ENCODE data around the gene NOTCH2. TPM values are rescaled to one million over a fixed set of nuclear protein-coding genes. Genes with fewer than 3 reads are reported as not detected.

NOTCH2 gene
- polyA plus RNA-seq, 1 donor (not counting 4 experiments of a cell fraction or from before 2014, with no cell fraction given) = 22.5 TPM

DNA sequence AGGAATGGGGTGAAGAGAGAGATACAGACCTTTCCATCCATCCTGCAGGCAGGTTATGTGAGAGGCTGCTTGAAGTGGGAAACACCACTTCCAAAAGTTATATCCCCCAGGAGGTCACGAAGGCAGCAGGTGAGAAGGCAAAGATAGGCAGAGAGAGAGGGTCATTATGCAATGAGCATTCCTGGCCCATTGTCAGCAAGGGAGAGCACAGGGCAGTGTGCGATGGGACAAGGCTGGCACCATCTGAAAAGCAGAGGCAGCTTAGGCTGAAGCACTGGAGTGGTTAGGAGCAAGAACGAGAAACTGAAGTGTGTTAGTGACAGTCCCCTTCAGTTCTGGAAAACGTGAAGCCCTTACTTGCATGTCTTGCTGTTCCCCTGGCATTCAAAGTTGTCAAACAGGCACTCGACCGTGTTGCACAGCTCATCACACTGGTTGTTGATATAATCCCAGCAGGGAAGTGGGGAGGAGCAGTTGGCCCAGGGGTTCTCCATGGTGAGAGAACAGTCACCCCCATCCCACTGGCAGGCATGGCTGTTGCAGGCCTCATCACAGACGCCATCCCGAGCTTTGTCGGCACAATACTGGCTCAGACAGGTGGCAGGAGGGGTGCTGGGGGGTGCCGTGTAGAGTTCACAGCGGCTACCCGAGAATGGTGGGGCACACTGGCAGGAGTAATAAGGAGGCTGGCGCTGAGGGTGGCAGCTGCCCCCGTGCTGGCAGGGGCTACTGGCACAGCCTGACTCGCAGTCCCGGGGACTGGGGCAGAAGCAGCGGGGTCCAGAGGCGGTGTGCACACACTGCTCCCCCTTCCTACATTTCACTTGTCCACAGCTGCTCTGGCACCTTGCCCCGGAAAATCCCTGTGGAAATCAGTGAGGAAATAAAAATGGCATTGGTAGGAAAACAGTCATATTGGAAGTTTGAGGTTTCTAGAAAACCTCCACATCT is 144.2 kb downstream of the NOTCH2 start:
- dilution Hi-C loops (cut with MboI; ENCODE audit: extremely low pct_ligation_motif_present, low sequenced_read_pairs) = no loop called here
- Histone ChIP-seq H2AFZ (ENCODE audit: control insufficient read depth, low read length) (no peak overlapping the region), H3K27ac (ENCODE audit: control insufficient read depth, insufficient read depth, low read length) (no peak overlapping the region), H3K79me2 (ENCODE audit: control insufficient read depth, insufficient read depth, low read length) (no peaks in the 10 kb centered on the region), H3K4me2 (ENCODE audit: control insufficient read depth, extremely low read depth, insufficient read depth, low read depth, low read length) (no peak overlapping the region), H3K4me1 (ENCODE audit: control insufficient read depth, extremely low read depth, insufficient read depth, low read length) (no peaks in the 10 kb centered on the region), H4K20me1 (ENCODE audit: control insufficient read depth, extremely low read depth, insufficient read depth, low read length) (no peaks in the 10 kb centered on the region), H3K9ac (ENCODE audit: control insufficient read depth, extremely low read depth, insufficient read depth, low read length) (no peak overlapping the region), H3K9me1 (ENCODE audit: control insufficient read depth, extremely low read depth, insufficient read depth, low read length) (no peaks in the 10 kb centered on the region), H3K36me3 (ENCODE audit: control insufficient read depth in 2 of 2, extremely low read depth in 1 of 2, insufficient read depth in 2 of 2, low read length in 2 of 2) (peaks cover 44 to 54% of the 10 kb centered on the region in 2 experiments), H3K9me3 (ENCODE audit: control insufficient read depth, low read depth, low read length) (no peaks in the 10 kb centered on the region), H3K27me3 (ENCODE audit: control insufficient read depth, extremely low read depth, insufficient read depth, low read length) (no peaks in the 10 kb centered on the region), H3K4me3 (ENCODE audit: control insufficient read depth in 2 of 3, extremely low read depth in 1 of 3, insufficient read depth in 2 of 3, low read depth in 1 of 3, low read length in 3 of 3) (no peak overlapping the region)
- no peak for DNase-seq (ENCODE audit: low read depth, low spot score)
- no peak for FAIRE-seq
- TF ChIP-seq, protein P1, sequence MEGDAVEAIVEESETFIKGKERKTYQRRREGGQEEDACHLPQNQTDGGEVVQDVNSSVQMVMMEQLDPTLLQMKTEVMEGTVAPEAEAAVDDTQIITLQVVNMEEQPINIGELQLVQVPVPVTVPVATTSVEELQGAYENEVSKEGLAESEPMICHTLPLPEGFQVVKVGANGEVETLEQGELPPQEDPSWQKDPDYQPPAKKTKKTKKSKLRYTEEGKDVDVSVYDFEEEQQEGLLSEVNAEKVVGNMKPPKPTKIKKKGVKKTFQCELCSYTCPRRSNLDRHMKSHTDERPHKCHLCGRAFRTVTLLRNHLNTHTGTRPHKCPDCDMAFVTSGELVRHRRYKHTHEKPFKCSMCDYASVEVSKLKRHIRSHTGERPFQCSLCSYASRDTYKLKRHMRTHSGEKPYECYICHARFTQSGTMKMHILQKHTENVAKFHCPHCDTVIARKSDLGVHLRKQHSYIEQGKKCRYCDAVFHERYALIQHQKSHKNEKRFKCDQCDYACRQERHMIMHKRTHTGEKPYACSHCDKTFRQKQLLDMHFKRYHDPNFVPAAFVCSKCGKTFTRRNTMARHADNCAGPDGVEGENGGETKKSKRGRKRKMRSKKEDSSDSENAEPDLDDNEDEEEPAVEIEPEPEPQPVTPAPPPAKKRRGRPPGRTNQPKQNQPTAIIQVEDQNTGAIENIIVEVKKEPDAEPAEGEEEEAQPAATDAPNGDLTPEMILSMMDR (optimal IDR thresholded peaks at IDR 0.05 in 1 of 3, IDR thresholded peaks at IDR 0.05 in 1 of 3, conservative IDR thresholded peaks at IDR 0.05 in 1 of 3; ENCODE audit: extremely low read depth in 1 of 3, insufficient read depth in 2 of 3, low read length in 3 of 3) = no peak
- no peak for TF ChIP-seq EZH2 (IDR thresholded peaks at IDR 0.05; ENCODE audit: low read length)

DNA sequence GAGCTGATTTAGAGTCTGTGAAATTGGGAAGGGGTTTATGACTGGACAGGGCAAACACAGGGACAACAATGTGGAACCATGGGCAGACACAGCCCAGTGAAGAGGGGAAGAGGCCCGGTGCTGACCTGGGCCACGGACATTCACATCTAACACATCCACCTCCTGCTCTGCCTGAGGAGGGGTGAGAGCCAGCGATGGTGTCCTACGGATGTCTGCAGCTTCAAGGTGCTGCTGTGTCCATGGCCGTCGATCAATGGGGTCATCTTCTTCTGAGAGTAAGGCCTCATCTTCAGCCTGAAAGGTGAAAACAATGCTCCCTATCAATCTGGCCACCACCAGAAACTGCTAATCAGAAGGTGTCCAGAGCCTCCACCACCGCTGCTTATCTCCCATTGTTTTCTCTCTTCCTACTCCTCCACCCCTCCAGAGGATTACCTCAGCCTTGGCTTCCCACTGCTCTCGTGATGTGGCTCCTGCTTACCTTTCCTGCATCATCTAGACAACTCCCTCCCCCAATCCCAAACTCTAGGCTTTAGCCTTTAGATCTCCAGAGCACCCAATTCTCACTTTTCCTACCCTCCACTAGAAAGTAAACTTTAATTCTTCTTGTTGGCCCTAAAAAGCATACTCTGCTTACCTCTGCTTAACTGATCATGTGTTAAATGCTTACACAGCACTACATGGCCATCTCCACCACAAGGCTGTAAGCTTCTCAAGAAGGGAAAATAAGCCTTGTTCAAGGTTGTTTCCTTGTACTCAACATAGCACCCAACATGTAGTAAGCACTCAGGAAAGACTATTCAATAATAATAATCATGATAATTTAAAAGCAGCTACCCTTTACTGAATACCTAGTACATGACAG is 149.1 kb downstream of the NOTCH2 start:
- DNase-seq (ENCODE audit: low read depth, low spot score) = no peak
- Histone ChIP-seq H3K4me1 (ENCODE audit: control insufficient read depth, extremely low read depth, insufficient read depth, low read length) (peaks cover 10% of the 10 kb centered on the region), H4K20me1 (ENCODE audit: control insufficient read depth, extremely low read depth, insufficient read depth, low read length) (no peaks in the 10 kb centered on the region), H3K4me3 (ENCODE audit: control insufficient read depth in 2 of 3, extremely low read depth in 1 of 3, insufficient read depth in 2 of 3, low read depth in 1 of 3, low read length in 3 of 3) (no peak overlapping the region), H2AFZ (ENCODE audit: control insufficient read depth, low read length) (no peak overlapping the region), H3K9ac (ENCODE audit: control insufficient read depth, extremely low read depth, insufficient read depth, low read length) (no peak overlapping the region), H3K36me3 (ENCODE audit: control insufficient read depth in 2 of 2, extremely low read depth in 1 of 2, insufficient read depth in 2 of 2, low read length in 2 of 2) (peaks cover 48 to 62% of the 10 kb centered on the region in 2 experiments), H3K79me2 (ENCODE audit: control insufficient read depth, insufficient read depth, low read length) (no peaks in the 10 kb centered on the region), H3K27ac (ENCODE audit: control insufficient read depth, insufficient read depth, low read length) (no peak overlapping the region), H3K9me3 (ENCODE audit: control insufficient read depth, low read depth, low read length) (no peaks in the 10 kb centered on the region), H3K27me3 (ENCODE audit: control insufficient read depth, extremely low read depth, insufficient read depth, low read length) (no peaks in the 10 kb centered on the region), H3K9me1 (ENCODE audit: control insufficient read depth, extremely low read depth, insufficient read depth, low read length) (no peaks in the 10 kb centered on the region), H3K4me2 (ENCODE audit: control insufficient read depth, extremely low read depth, insufficient read depth, low read depth, low read length) (no peak overlapping the region)
- TF ChIP-seq, protein P1 (optimal IDR thresholded peaks at IDR 0.05 in 1 of 3, IDR thresholded peaks at IDR 0.05 in 1 of 3, conservative IDR thresholded peaks at IDR 0.05 in 1 of 3; ENCODE audit: extremely low read depth in 1 of 3, insufficient read depth in 2 of 3, low read length in 3 of 3) = no peak
- no peak for TF ChIP-seq EZH2 (IDR thresholded peaks at IDR 0.05; ENCODE audit: low read length)
- dilution Hi-C loops (cut with MboI; ENCODE audit: extremely low pct_ligation_motif_present, low sequenced_read_pairs) = no loop called here
- no peak for FAIRE-seq
